MV-4-11 (cell line): ENCODE results near the gene EXOC3.

Experiments used
- DNase-seq: peaks from one replicate; lab custom pipeline; 2025; lab: John Stamatoyannopoulos, UW

The EXOC3 gene

DNA sequence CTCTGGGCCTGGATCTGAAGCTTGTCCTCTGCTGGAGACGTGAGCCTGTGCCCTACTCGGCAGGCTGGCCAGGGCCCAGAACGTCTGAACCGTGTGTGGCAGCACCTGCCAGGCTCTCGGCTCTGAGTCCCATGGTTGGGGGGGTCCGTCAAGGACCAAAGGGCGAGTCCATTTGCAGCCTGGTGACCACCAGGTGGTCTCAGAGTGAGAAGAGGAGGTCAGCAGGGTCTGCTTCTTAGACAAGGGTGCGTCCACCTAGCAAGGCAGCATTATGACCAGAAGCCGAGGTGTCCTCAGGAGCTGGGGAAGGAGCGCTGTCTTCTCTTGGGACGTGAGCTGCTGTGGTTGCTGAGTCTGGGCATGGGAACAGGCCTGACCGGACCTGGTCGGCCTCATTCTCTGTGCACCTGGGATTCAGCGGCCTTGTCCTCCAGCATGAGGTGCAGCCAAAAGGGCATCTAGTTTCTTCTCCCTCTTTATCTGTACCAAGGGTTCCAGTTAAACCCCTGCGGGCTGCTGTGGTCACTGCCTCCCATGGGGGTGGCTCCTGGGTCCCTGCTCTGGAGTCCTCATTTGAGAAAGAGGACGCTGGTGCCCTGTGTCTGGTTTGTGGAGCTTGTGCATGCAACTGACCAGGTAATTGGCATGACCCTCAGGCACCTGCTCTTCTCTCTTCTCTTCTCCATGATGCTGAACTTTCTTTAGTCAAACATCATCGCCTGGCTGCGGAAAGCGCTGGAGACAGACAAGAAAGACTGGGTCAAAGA lies 14.4 kb downstream of the EXOC3 start:
- no peak for DNase-seq

- DNase-seq, result no peak
Observed at GRCh38 chr5:458547-459353, 15.8 kb downstream of the EXOC3 start.

DNA sequence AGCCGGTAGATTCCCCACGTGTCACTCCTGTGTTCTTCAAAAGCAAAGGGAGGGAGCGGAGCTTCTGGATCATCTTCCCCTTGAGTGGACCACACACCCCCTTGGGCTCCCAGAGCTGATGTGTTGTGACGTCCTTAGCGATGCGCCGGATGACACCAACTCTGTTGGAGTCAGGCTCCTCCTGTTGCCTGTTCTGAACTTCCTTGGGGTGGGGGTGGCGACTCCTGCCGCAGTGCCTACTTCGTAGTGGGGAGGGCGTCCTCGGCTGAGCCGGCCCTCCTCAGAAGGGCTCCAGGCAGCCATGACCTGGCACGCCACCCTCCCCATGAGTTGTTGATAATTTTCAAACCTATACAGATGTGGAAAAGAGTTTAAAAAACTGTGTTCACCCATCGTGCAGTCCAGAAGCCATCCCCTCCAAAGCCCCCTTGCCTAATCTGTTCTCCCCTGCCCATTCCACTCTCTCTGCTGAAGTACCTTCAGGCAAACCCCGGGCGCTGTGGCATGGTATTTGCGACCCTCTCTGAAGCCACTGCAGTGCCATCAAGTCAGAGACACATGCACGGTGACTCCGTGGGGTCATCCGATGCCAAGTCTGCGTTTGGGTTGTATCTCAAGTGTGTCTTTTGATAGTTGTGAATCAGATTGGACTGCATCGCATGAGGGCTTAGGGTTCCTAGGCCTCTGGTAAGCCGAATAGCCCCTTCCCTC lies 16.7 kb downstream of the EXOC3 start:
- no peak for DNase-seq

- no peak for DNase-seq
Observed at GRCh38 chr5:460273-460625, 17.3 kb downstream of the EXOC3 start.

DNA sequence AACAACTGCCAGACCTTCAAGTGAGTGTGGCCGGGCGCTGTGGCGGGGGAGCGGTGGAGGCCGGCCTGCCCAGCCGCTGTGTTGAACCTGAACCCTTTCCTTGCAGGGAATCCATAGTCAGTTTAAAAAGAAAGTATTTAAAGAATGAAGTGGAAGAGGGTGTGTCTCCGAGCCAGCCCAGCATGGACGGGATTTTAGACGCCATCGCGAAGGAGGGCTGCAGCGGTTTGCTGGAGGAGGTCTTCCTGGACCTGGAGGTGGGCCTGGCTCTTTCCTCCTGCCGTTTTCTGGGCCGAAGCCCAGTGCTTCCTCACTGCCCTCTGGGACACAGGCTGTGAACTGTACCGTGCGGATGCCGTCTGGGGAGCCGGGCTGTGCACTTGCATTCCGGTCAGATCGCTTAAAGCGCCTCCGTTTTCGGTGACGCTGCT lies 19.1 kb downstream of the EXOC3 start:
- DNase-seq, result no peak

- no peak for DNase-seq
Observed at GRCh38 chr5:463301-463700, 20.3 kb downstream of the EXOC3 start.

- DNase-seq, result no peak
Observed at GRCh38 chr5:463952-464351, 21.0 kb downstream of the EXOC3 start.

DNA sequence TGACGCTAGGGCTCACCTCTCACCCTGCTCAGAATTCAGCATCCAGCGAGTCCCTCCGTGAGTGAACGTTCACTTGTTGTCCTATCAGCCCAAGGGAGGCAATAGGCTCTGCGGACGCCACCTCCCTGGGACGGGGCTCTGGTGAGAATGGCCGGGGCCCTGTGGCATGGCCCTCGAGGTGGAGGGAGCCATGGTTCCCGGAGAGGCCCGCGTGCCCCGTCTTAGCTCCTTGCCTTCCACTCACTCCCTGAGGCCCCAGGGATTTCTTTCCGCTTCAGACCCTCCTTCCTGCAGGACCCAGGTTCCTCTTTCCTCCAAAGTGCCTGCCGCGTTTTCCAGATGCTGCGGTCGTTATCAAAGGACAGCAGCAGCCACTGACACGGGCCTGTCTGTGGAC lies 21.5 kb downstream of the EXOC3 start:
- no peak for DNase-seq

DNA sequence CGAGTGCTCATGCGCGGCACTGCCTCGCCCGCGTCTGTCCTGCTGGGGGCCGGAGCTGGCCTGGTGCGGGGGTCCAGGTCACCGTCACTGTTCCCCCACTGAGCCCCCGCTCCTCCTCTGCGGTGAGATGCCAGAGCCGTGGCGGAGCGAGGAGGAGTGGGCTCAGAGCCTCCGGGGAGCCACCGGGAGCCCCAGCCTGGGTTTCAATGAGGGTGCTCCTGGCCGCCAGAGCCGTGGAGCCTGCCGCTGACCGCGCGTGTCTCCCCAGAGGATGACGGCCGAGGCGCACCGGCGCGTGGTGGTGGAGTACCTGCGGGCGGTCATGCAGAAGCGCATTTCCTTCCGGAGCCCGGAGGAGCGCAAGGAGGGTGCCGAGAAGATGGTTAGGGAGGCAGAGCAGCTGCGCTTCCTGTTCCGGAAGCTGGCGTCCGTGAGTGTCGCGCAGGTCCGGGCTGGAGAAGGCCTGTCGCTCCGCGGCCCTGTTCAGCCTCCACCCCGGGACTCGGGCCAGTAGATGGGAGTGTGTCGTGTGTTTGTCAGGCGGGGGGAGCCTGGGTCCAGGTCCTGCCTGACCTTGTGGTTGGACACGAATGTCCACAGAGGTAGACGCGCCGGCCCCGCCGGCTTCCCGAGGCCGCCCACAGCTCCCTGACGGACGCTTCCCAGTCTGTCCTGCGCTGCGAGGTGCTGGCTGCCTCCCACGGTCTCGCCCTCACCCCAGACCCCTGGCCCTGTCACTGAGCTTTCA lies 22.0 kb downstream of the EXOC3 start:
- no peak for DNase-seq

GRCh38 chr5:465591-466403 lies 22.8 kb downstream of the EXOC3 start:
- no peak for DNase-seq

DNA sequence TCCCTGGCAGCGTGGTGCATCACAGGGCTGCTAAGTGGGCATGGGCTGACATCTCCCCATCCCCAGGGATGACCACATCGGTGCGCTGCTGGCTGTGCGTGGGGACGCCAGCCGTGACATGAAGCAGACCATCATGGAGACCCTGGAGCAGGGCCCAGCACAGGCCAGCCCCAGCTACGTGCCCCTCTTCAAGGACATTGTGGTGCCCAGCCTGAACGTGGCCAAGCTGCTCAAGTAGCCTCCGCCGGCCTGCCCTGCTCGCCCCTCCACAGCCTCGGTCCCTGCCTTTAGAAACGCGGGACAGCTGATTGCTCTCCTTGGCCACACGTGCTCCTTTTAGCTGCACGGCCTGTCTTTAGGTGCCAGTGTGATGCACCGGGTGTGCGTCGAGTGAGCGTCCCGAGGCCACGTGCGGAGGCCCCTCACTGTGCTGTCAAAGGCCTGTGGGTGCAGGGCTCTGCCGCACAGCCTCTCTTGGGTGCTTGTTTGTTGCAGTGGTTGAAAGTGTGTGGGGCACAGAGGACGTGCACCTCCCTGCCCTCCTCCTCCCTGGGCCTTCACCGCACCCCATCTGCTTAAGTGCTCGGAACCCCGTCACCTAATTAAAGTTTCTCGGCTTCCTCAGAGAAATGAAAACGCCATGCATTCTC lies 23.8 kb downstream of the EXOC3 start:
- no peak for DNase-seq

- DNase-seq, result no peak
Observed at GRCh38 chr5:468401-468800, 25.4 kb downstream of the EXOC3 start.

- DNase-seq, result no peak
Observed at GRCh38 chr5:469752-470483, 26.9 kb downstream of the EXOC3 start.

- DNase-seq, result no peak
Observed at GRCh38 chr5:470961-471749, 28.2 kb downstream of the EXOC3 start.

DNA sequence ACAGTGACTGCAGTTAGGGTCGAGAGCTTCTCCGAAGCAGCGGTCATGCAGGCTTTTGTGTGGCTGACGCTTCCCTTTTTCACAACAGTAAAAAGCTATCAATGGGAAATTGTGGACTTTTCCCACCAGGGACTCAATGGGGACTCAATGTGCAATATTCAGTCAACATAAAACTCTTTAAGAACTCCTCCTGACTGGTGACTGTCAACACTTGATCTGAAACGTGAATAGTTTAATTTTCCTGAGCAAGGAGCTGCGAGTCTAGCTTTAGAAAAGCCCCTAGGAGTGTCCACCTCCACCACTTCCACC lies 28.7 kb downstream of the EXOC3 start:
- peak; percentile 63 for DNase-seq

DNA sequence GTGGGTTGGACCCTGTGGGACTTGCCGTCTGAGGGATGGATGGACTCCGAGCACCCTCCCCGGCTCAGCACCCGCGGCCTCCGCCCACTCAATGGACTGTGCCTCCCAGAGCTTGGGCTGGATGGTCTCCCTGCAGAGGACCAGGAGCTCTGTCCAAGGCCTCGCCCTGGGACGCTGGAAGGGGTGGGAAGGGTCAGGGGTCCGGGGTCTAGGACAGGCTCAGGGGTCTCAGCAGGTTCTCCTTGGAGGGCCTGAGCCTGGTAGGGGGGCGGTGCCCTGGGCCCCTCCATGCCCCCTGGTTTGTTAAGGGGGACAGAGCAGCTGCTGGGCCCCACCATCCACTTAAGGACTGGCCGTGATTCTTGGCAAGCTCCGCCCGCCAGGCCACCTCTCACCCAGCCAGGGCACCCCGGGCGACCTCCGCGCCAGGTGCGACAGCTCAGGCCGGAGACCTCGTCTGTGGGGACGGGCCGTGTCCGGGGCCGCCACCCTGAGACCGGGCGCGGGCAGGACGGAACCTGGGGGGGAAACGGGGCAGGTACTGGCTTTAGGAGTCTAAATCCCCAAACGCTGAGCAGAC lies 29.2 kb downstream of the EXOC3 start:
- DNase-seq, result no peak

- peak; percentile 76 for DNase-seq
Observed at GRCh38 chr5:472656-473550, 29.9 kb downstream of the EXOC3 start.
